ENCODE measurements around the gene SFTPB. TPM values are rescaled to one million over a fixed set of nuclear protein-coding genes. Genes with fewer than 3 reads are reported as not detected.

The SFTPB gene
- not detected for polyA plus RNA-seq (2013, experiment 1 of 2)
- polyA plus RNA-seq (2013, experiment 2 of 2): not detected

- no peak within 1 kb of the TSS for H3K9ac ChIP-seq (ENCODE audit: low read depth, low read length, poor library complexity)
- peak within 1 kb of the TSS; percentile 54 for H3K18ac ChIP-seq (ENCODE audit: low read length)
- H3K27ac ChIP-seq (replicated peaks; ENCODE audit: low read length): no peak within 1 kb of the TSS
- H3K14ac ChIP-seq (ENCODE audit: low read length): no peak within 1 kb of the TSS
- no peaks in the 10 kb centered on the region for H3K4me1 ChIP-seq (ENCODE audit: control insufficient read depth in 2 of 2, insufficient read depth in 1 of 2, low read depth in 1 of 2, low read length in 2 of 2)
- no peak within 1 kb of the TSS for H2BK15ac ChIP-seq (ENCODE audit: low read length)
- H3K9me3 ChIP-seq (replicated peaks in 1 of 2; ENCODE audit: control insufficient read depth in 2 of 2, insufficient read depth in 1 of 2, low read depth in 1 of 2, low read length in 2 of 2): no peaks in the 10 kb centered on the region
- H2BK12ac ChIP-seq (ENCODE audit: low read length): no peak within 1 kb of the TSS
- DNase-seq (ENCODE audit: low spot score): no peak
- no peaks in the 10 kb centered on the region for H3K36me3 ChIP-seq (replicated peaks in 1 of 2; ENCODE audit: control insufficient read depth in 2 of 2, insufficient read depth in 2 of 2, low read length in 2 of 2)
- H4K8ac ChIP-seq (ENCODE audit: low read depth, low read length): no peak within 1 kb of the TSS
- no peak within 1 kb of the TSS for H3K4me3 ChIP-seq (ENCODE audit: low read length in 2 of 2)
- H2BK120ac ChIP-seq (ENCODE audit: low read depth, low read length): no peak within 1 kb of the TSS
- no peak within 1 kb of the TSS for H2AFZ ChIP-seq (ENCODE audit: low read length)
- H4K91ac ChIP-seq (ENCODE audit: low read depth, low read length, poor library complexity): no peak within 1 kb of the TSS
- no peak within 1 kb of the TSS for H3K4ac ChIP-seq (ENCODE audit: low read length)
- H3K79me1 ChIP-seq (ENCODE audit: low read depth, low read length): no peaks in the 10 kb centered on the region
- no CpG with 5 or more reads among the region's 5 CpGs for WGBS, 2 donors (ENCODE audit: extremely low coverage in 2 of 2, insufficient read length in 2 of 2, insufficient replicate concordance in 1 of 2)
- H2BK5ac ChIP-seq (ENCODE audit: low read length): no peak within 1 kb of the TSS
- peaks cover 0 to 4% (median 0%) of the 10 kb centered on the region in 3 experiments for H3K27me3 ChIP-seq (ENCODE audit: control insufficient read depth in 3 of 3, insufficient read depth in 3 of 3, low read depth in 1 of 3, low read length in 3 of 3)
- H3K4me2 ChIP-seq (ENCODE audit: insufficient read depth, low read length, poor library complexity, severe bottlenecking): no peak within 1 kb of the TSS
- peak within 1 kb of the TSS; percentile 46 for H2AK5ac ChIP-seq (ENCODE audit: low read depth, low read length)
- peak within 1 kb of the TSS; percentile 14 for H3K23ac ChIP-seq (ENCODE audit: low read depth, low read length, poor library complexity)
Measured at GRCh38 chr2:85668009-85668856, at the start of gene SFTPB. Gene SFTPB (minus strand): TSS chr2:85668199. CDS start chr2:85668183, 16 bp downstream.

- no peak overlapping the region for H3K4me3 ChIP-seq (ENCODE audit: low read length in 2 of 2)
- WGBS, 2 donors (ENCODE audit: extremely low coverage in 2 of 2, insufficient read length in 2 of 2, insufficient replicate concordance in 1 of 2): no CpG with 5 or more reads among the region's 15 CpGs
- H3K27me3 ChIP-seq (ENCODE audit: control insufficient read depth in 3 of 3, insufficient read depth in 3 of 3, low read depth in 1 of 3, low read length in 3 of 3): peaks cover 0 to 10% (median 0%) of the 10 kb centered on the region in 3 experiments
- no peak overlapping the region for H3K27ac ChIP-seq (replicated peaks; ENCODE audit: low read length)
- no peak overlapping the region for H2BK15ac ChIP-seq (ENCODE audit: low read length)
- H4K8ac ChIP-seq (ENCODE audit: low read depth, low read length): no peak overlapping the region
- no peak overlapping the region for H2AK5ac ChIP-seq (ENCODE audit: low read depth, low read length)
- no peak overlapping the region for H3K18ac ChIP-seq (ENCODE audit: low read length)
- H3K36me3 ChIP-seq (replicated peaks in 1 of 2; ENCODE audit: control insufficient read depth in 2 of 2, insufficient read depth in 2 of 2, low read length in 2 of 2): no peaks in the 10 kb centered on the region
- no peak overlapping the region for H2BK120ac ChIP-seq (ENCODE audit: low read depth, low read length)
- H3K4me1 ChIP-seq (ENCODE audit: control insufficient read depth in 2 of 2, insufficient read depth in 1 of 2, low read depth in 1 of 2, low read length in 2 of 2): peaks cover 0 to 12% of the 10 kb centered on the region in 2 donors
- peaks cover 0 to 4% of the 10 kb centered on the region in 2 donors for H3K9me3 ChIP-seq (replicated peaks in 1 of 2; ENCODE audit: control insufficient read depth in 2 of 2, insufficient read depth in 1 of 2, low read depth in 1 of 2, low read length in 2 of 2)
- H2BK5ac ChIP-seq (ENCODE audit: low read length): no peak overlapping the region
- no peak overlapping the region for H3K4me2 ChIP-seq (ENCODE audit: insufficient read depth, low read length, poor library complexity, severe bottlenecking)
- peak; percentile 27 for DNase-seq (ENCODE audit: low spot score)
- no peak overlapping the region for H3K4ac ChIP-seq (ENCODE audit: low read length)
- no peak overlapping the region for H4K91ac ChIP-seq (ENCODE audit: low read depth, low read length, poor library complexity)
- no peak overlapping the region for H3K9ac ChIP-seq (ENCODE audit: low read depth, low read length, poor library complexity)
- no peak overlapping the region for H3K23ac ChIP-seq (ENCODE audit: low read depth, low read length, poor library complexity)
- H2AFZ ChIP-seq (ENCODE audit: low read length): no peak overlapping the region
- no peak overlapping the region for H3K14ac ChIP-seq (ENCODE audit: low read length)
- no peak overlapping the region for H2BK12ac ChIP-seq (ENCODE audit: low read length)
- no peaks in the 10 kb centered on the region for H3K79me1 ChIP-seq (ENCODE audit: low read depth, low read length)
Measured at GRCh38 chr2:85717308-85718008, 49.5 kb upstream of the SFTPB start.

GRCh38 chr2:85716346-85716914, 48.4 kb upstream of the SFTPB start:
- no peak overlapping the region for H4K8ac ChIP-seq (ENCODE audit: low read depth, low read length)
- H2AK5ac ChIP-seq (ENCODE audit: low read depth, low read length): no peak overlapping the region
- H3K14ac ChIP-seq (ENCODE audit: low read length): no peak overlapping the region
- H2BK15ac ChIP-seq (ENCODE audit: low read length): no peak overlapping the region
- H3K36me3 ChIP-seq (replicated peaks in 1 of 2; ENCODE audit: control insufficient read depth in 2 of 2, insufficient read depth in 2 of 2, low read length in 2 of 2): no peaks in the 10 kb centered on the region
- no peaks in the 10 kb centered on the region for H3K79me1 ChIP-seq (ENCODE audit: low read depth, low read length)
- H3K27me3 ChIP-seq (ENCODE audit: control insufficient read depth in 3 of 3, insufficient read depth in 3 of 3, low read depth in 1 of 3, low read length in 3 of 3): peaks cover 0 to 13% (median 0%) of the 10 kb centered on the region in 3 experiments
- peak overlapping the region; percentile 33 for H3K18ac ChIP-seq (ENCODE audit: low read length)
- no peak overlapping the region for H2BK120ac ChIP-seq (ENCODE audit: low read depth, low read length)
- no peak for DNase-seq (ENCODE audit: low spot score)
- H3K27ac ChIP-seq (replicated peaks; ENCODE audit: low read length): no peak overlapping the region
- H3K9me3 ChIP-seq (replicated peaks in 1 of 2; ENCODE audit: control insufficient read depth in 2 of 2, insufficient read depth in 1 of 2, low read depth in 1 of 2, low read length in 2 of 2): peaks cover 0 to 4% of the 10 kb centered on the region in 2 donors
- H3K4me1 ChIP-seq (ENCODE audit: control insufficient read depth in 2 of 2, insufficient read depth in 1 of 2, low read depth in 1 of 2, low read length in 2 of 2): peaks cover 0 to 12% of the 10 kb centered on the region in 2 donors
- no CpG with 5 or more reads among the region's 13 CpGs for WGBS, 2 donors (ENCODE audit: extremely low coverage in 2 of 2, insufficient read length in 2 of 2, insufficient replicate concordance in 1 of 2)
- H3K23ac ChIP-seq (ENCODE audit: low read depth, low read length, poor library complexity): no peak overlapping the region
- no peak overlapping the region for H2BK5ac ChIP-seq (ENCODE audit: low read length)
- H2BK12ac ChIP-seq (ENCODE audit: low read length): no peak overlapping the region
- H3K4me2 ChIP-seq (ENCODE audit: insufficient read depth, low read length, poor library complexity, severe bottlenecking): no peak overlapping the region
- no peak overlapping the region for H4K91ac ChIP-seq (ENCODE audit: low read depth, low read length, poor library complexity)
- H3K4ac ChIP-seq (ENCODE audit: low read length): no peak overlapping the region
- H3K9ac ChIP-seq (ENCODE audit: low read depth, low read length, poor library complexity): no peak overlapping the region
- H2AFZ ChIP-seq (ENCODE audit: low read length): no peak overlapping the region
- H3K4me3 ChIP-seq (ENCODE audit: low read length in 2 of 2): no peak overlapping the region

- no peak overlapping the region for H2AFZ ChIP-seq (ENCODE audit: low read length)
- no CpG with 5 or more reads among the region's 8 CpGs for WGBS, 2 donors (ENCODE audit: extremely low coverage in 2 of 2, insufficient read length in 2 of 2, insufficient replicate concordance in 1 of 2)
Measured at GRCh38 chr2:85714841-85715240, 46.8 kb upstream of the SFTPB start.

More at GRCh38 chr2:85714841-85715240, 46.8 kb upstream of the SFTPB start:
- Histone ChIP-seq H3K79me1 (ENCODE audit: low read depth, low read length) (no peaks in the 10 kb centered on the region), H3K23ac (ENCODE audit: low read depth, low read length, poor library complexity) (no peak overlapping the region), H2AK5ac (ENCODE audit: low read depth, low read length) (no peak overlapping the region), H3K4me3 (ENCODE audit: low read length in 2 of 2) (no peak overlapping the region), H2BK5ac (ENCODE audit: low read length) (no peak overlapping the region), H2BK120ac (ENCODE audit: low read depth, low read length) (no peak overlapping the region), H2BK15ac (ENCODE audit: low read length) (no peak overlapping the region), H3K9me3 (replicated peaks in 1 of 2; ENCODE audit: control insufficient read depth in 2 of 2, insufficient read depth in 1 of 2, low read depth in 1 of 2, low read length in 2 of 2) (no peaks in the 10 kb centered on the region), H3K4ac (ENCODE audit: low read length) (no peak overlapping the region), H3K4me2 (ENCODE audit: insufficient read depth, low read length, poor library complexity, severe bottlenecking) (no peak overlapping the region), H3K27ac (replicated peaks; ENCODE audit: low read length) (no peak overlapping the region), H4K8ac (ENCODE audit: low read depth, low read length) (no peak overlapping the region), H3K18ac (ENCODE audit: low read length) (no peak overlapping the region), H2BK12ac (ENCODE audit: low read length) (no peak overlapping the region), H3K27me3 (ENCODE audit: control insufficient read depth in 3 of 3, insufficient read depth in 3 of 3, low read depth in 1 of 3, low read length in 3 of 3) (peaks cover 0 to 20% (median 0%) of the 10 kb centered on the region in 3 experiments), H4K91ac (ENCODE audit: low read depth, low read length, poor library complexity) (no peak overlapping the region), H3K4me1 (ENCODE audit: control insufficient read depth in 2 of 2, insufficient read depth in 1 of 2, low read depth in 1 of 2, low read length in 2 of 2) (peaks cover 0 to 12% of the 10 kb centered on the region in 2 donors), H3K36me3 (replicated peaks in 1 of 2; ENCODE audit: control insufficient read depth in 2 of 2, insufficient read depth in 2 of 2, low read length in 2 of 2) (no peaks in the 10 kb centered on the region), H3K9ac (ENCODE audit: low read depth, low read length, poor library complexity) (no peak overlapping the region), H3K14ac (ENCODE audit: low read length) (no peak overlapping the region)
- no peak for DNase-seq (ENCODE audit: low spot score)
